ENCODE results near the gene SMAD3.

GRCh38 chr15:67094001-67094826 is 28.8 kb downstream of the SMAD3 start:
- TF ChIP-seq CTCF (IDR thresholded peaks at IDR 0.05) (no peak), POLR2A (IDR thresholded peaks at IDR 0.05) (no peak)
